ENCODE results near the gene SLC22A23. TPM values are rescaled to one million over a fixed set of nuclear protein-coding genes. Genes with fewer than 3 reads are reported as not detected.

SLC22A23 gene
- total RNA-seq, 1 experiment from 2014 or later = 6.8 TPM

GRCh38 chr6:3306848-3307247 lies 150.0 kb downstream of the SLC22A23 start:
- no peak overlapping the region for H3K9ac ChIP-seq (ENCODE audit: extremely low read depth, insufficient read length, low read length)
- no peaks in the 10 kb centered on the region for H3K23me2 ChIP-seq (ENCODE audit: insufficient read length, low read depth, low read length, poor library complexity, severe bottlenecking)
- WGBS (ENCODE audit: extremely low coverage, insufficient read length, low lambda C conversion rate) = no CpG with 5 or more reads among the region's 10 CpGs
- H3K27ac Mint-ChIP-seq = no peak overlapping the region
- H3K23ac ChIP-seq (ENCODE audit: insufficient read length, low read depth, low read length) = no peak overlapping the region
- no peak overlapping the region for H4K91ac ChIP-seq (ENCODE audit: insufficient read length, low read depth, low read length)
- no peak overlapping the region for H3K4ac ChIP-seq (ENCODE audit: low read depth, low read length)
- H3K27ac ChIP-seq (ENCODE audit: insufficient read length, low read depth, low read length) = no peak overlapping the region
- peaks cover 6 to 14% of the 10 kb centered on the region in 2 experiments; a peak in 3 of 4 replicates for H3K4me1 Mint-ChIP-seq
- no peak for DNase-seq
- no peak overlapping the region for H2BK5ac ChIP-seq (ENCODE audit: insufficient read length, low read length)
- no peak overlapping the region for H3K4me2 ChIP-seq (ENCODE audit: insufficient read depth, insufficient read length, low read length)
- peaks cover 7 to 35% (median 14%) of the 10 kb centered on the region in 3 experiments; a peak in 6 of 7 replicates for H3K36me3 Mint-ChIP-seq (ENCODE audit: insufficient read depth in 1 of 3, low read depth in 3 of 3)
- H2AFZ ChIP-seq (ENCODE audit: low read length) = no peak overlapping the region
- H3K14ac ChIP-seq (ENCODE audit: insufficient read depth, low read length) = no peak overlapping the region
- no peak for TF ChIP-seq CTCF (conservative IDR thresholded peaks at IDR 0.05)
- no peak overlapping the region for H2BK15ac ChIP-seq (ENCODE audit: low read depth, low read length)
- H2BK120ac ChIP-seq (ENCODE audit: low read depth, low read length, poor library complexity, severe bottlenecking) = no peak overlapping the region
- no peak overlapping the region for H3K56ac ChIP-seq (ENCODE audit: insufficient read length, low read depth, low read length)
- no peak overlapping the region for H3K18ac ChIP-seq (ENCODE audit: insufficient read length, low read depth, low read length)
- no peak overlapping the region for H3K4me3 Mint-ChIP-seq
- no peaks in the 10 kb centered on the region for H3K9me3 ChIP-seq (ENCODE audit: control insufficient read depth, low read depth, low read length)
- H3K79me2 ChIP-seq (ENCODE audit: insufficient read depth, low read length) = no peaks in the 10 kb centered on the region
- no peak overlapping the region for H2BK20ac ChIP-seq (ENCODE audit: low read depth, low read length, poor library complexity, severe bottlenecking)
- no peak overlapping the region for H4K8ac ChIP-seq (replicated peaks; ENCODE audit: insufficient read length, low read depth, low read length)
- no peaks in the 10 kb centered on the region for H3K4me1 ChIP-seq (ENCODE audit: insufficient read depth, low read length)
- no peaks in the 10 kb centered on the region for H3K27me3 ChIP-seq (ENCODE audit: insufficient read depth, low read length)
- H4K5ac ChIP-seq (ENCODE audit: insufficient read length, low read depth, low read length) = no peak overlapping the region
- no peaks in the 10 kb centered on the region for H4K20me1 ChIP-seq (ENCODE audit: control insufficient read depth, insufficient read depth, insufficient read length)
- H2AK5ac ChIP-seq (ENCODE audit: insufficient read length, low read length) = no peak overlapping the region
- peaks cover 0 to 2% of the 10 kb centered on the region in 2 experiments; a peak in 2 of 5 replicates for H3K9me3 Mint-ChIP-seq
- no peak overlapping the region for H3T11ph ChIP-seq (ENCODE audit: low read length)
- peaks cover 1% of the 10 kb centered on the region; the same call in 1 of the 2 replicates for H3K27me3 Mint-ChIP-seq (ENCODE audit: low read depth)
- no peak overlapping the region for H2BK12ac ChIP-seq (ENCODE audit: insufficient read length, low read depth, low read length)
- no peaks in the 10 kb centered on the region for H3K79me1 ChIP-seq (ENCODE audit: insufficient read depth, low read depth, low read length, poor library complexity, severe bottlenecking)
